PC-3 (cell line): ENCODE results near the gene CDH13.

Experiments used
- EZH2 ChIP-seq: fragments of 300-600 bp; sonication (generic); IDR thresholded peaks from one replicate; pipeline ENCODE4 v1.6.1; 2017; ENCODE audit warnings: antibody characterized with exemption, mild to moderate bottlenecking, low read length; ENCODE audit not compliant: unreplicated experiment
- TF ChIP-seq, protein P1 (sequence below): fragments of 300-600 bp; sonication (generic); conservative IDR thresholded peaks from 2 replicates; pipeline ENCODE4 v1.5.1; 2017; ENCODE audit warnings: antibody characterized with exemption, low read depth, mild to moderate bottlenecking, low read length

- TF ChIP-seq, protein P1, sequence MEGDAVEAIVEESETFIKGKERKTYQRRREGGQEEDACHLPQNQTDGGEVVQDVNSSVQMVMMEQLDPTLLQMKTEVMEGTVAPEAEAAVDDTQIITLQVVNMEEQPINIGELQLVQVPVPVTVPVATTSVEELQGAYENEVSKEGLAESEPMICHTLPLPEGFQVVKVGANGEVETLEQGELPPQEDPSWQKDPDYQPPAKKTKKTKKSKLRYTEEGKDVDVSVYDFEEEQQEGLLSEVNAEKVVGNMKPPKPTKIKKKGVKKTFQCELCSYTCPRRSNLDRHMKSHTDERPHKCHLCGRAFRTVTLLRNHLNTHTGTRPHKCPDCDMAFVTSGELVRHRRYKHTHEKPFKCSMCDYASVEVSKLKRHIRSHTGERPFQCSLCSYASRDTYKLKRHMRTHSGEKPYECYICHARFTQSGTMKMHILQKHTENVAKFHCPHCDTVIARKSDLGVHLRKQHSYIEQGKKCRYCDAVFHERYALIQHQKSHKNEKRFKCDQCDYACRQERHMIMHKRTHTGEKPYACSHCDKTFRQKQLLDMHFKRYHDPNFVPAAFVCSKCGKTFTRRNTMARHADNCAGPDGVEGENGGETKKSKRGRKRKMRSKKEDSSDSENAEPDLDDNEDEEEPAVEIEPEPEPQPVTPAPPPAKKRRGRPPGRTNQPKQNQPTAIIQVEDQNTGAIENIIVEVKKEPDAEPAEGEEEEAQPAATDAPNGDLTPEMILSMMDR = no peak
- no peak for TF ChIP-seq EZH2
These were observed 509.6 kb downstream of the CDH13 start for GRCh38 chr16:83136419-83136818.
